Activated naive CD4-positive, alpha-beta T cell (primary cell): ENCODE results near the gene WNT7B.

Source experiments
- DNase-seq, 4 experiments: peaks; one replicate each; lab custom pipeline; 2025; lab: John Stamatoyannopoulos, UW

WNT7B gene

GRCh38 chr22:45887202-45888131, 89.5 kb downstream of the WNT7B start:
- DNase-seq = no peak

DNA sequence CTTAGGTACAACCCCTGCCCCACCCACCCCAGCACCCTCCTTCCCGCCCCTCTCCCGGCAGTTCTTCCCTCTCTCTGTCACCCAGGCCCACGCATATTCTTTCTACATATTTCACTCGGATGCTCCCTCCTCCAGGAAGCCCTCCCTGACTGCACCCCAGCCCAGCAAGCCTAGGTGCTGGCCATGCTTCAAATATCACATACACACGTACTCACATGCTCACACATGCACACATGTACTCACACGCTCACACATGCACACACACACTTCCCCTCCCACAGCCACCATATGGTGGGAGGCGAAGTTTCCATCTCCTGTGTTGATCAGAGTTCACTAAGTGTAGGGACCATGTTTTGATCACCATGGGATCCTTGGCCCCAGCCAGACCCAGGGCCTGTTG, 90.4 kb downstream of the WNT7B start:
- DNase-seq = no peak

DNA sequence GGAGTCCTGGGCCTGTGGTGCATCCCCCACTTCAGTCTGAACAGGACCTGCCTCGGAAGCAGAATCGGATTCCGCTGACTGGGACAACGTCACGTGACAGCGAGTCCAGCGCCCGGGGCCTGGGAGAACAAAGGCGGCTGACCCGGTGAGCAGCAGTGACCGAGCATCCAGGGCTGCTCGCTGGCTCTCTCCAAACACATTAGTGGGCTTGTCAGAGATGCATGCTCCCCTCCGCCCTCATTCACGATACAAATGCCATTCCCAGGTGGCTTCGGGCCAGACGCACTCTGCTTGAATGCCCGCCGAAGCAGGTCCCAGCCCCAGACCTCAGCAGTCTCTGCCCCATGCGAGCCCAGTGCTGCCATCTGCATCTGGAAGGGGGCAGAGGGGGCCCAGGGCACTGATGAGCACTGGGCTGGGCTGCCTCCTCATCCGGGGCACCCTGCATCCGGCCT, 91.0 kb downstream of the WNT7B start:
- DNase-seq = no peak

- no peak for DNase-seq
Observed at GRCh38 chr22:45885171-45885840, 91.7 kb downstream of the WNT7B start.

DNA sequence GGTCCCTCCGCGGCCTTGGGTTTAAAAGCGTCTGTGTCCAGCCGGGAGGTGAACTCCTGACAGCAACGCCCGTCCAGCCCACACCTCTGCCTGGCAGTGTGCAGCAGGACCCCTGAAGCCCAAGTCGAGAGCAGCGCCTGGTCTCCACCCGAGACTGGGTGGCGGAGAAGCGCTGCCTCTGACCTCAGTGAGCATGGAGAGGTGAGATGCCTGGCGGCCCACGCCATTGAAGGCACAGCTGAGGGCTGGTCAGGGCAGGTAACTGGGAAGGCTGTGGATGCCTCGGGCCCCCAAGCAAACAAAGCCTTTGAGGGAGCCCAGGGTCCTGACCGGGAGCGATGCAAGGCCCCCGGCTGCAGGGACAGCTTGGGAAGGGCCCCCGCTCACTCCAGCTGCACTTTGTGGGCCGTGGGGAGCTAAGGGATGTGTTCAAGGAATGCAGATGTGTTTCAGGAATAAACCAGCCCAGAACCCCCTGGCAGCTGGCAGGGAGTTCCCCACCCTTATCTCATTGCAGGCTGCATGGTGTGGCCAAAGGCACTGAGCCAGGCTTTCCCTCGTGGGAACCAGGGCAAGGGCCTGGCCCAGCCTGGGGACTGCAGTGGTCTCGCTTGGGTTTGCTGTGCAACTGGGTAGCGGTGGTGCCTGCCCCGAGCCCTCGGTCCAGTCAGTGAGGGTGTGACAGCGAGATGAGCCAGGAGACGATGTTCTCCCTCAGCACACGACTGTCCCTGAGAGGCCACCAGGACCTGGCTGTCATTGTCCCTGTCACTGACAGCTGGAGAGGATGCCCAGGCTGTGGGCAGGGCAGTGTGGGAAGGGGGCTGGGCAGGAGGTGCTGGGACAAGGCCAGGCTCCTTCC, 92.5 kb downstream of the WNT7B start:
- no peak for DNase-seq

GRCh38 chr22:45883811-45884170, 93.2 kb downstream of the WNT7B start:
- DNase-seq = no peak

DNA sequence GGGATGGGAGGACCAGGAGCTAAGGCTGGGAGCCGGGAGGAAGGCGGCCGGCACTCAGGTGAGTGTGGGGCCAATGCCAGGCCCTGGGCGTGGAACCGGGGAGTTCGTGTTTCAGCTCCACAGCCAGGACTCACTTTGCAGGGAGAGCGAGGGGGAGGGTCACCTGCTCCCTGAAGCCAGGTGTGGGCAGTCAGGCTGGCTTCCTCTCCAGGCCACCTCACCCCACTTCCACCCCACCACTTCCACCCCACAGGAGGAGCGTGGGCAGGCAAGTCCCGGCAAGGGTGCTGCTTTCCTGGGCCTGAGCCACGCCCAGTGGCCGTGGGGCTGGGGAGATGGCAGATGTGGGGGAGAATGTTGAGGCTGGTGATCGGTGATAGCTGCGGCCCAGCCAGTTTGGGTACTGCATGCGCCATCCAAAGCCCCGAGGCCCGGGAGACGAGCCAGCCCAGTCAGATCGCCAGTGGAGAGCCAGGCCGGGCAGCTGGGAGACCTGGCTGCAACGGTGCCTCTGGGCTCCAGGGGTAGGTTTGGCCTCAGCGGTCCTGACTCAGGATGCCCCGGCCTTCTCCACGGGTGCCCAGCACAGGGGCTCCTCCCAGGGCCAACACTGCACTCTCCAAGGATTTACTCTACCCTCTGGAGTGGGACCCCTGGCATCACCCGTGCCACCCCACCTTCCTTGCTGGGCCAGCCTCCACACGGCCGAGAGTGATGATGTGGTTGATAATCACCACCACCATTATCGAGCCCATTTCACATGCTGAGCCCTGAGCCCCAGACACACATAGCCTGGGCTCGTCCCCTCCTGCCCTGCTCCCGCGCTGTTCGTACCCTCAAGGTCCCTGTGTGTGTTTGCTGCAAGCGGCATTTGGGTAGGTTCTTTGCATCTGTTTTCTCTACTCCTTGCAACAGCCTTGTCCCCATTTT, 93.8 kb downstream of the WNT7B start:
- no peak for DNase-seq

- no peak for DNase-seq
Observed at GRCh38 chr22:45881524-45881875, 95.5 kb downstream of the WNT7B start.

GRCh38 chr22:45880716-45881523, 96.0 kb downstream of the WNT7B start:
- no peak for DNase-seq

DNA sequence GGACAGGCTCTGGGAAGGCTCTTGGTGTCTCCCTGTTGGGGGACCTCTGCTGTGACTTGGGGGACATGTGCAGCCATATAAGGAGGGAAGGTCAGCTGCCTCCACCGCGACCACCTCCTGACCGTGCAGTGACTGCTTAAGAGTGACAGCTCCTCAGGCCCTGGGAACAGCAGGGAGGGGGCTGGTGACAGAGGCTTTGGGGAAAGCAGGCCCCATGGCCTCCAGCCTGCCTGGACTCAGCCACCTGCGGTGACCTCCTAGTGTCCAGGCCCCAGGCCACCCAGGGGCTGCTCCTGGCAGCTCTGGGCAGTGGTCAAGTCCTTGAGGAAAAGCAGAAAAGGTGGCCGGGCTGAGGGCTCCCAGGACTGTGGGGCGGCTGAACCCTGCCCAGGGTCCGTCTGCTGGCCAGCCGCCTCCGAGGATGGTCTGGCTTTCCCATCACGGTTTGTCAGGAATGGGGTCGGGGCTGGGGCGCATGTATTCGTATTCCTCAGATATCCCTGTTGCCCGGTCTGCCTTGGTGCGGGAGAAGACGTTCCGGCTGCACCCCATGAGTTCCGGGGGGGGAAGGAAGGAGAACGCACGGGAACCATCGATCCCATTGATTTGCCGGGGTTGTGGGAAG, 96.8 kb downstream of the WNT7B start:
- no peak for DNase-seq

GRCh38 chr22:45879552-45879949, 97.4 kb downstream of the WNT7B start:
- no peak for DNase-seq

GRCh38 chr22:45878901-45879551, 97.9 kb downstream of the WNT7B start:
- DNase-seq = no peak

GRCh38 chr22:45878051-45878781, 98.7 kb downstream of the WNT7B start:
- no peak for DNase-seq

GRCh38 chr22:45877651-45878050, 99.3 kb downstream of the WNT7B start:
- no peak for DNase-seq

GRCh38 chr22:45877036-45877380, 100.0 kb downstream of the WNT7B start:
- no peak for DNase-seq

DNA sequence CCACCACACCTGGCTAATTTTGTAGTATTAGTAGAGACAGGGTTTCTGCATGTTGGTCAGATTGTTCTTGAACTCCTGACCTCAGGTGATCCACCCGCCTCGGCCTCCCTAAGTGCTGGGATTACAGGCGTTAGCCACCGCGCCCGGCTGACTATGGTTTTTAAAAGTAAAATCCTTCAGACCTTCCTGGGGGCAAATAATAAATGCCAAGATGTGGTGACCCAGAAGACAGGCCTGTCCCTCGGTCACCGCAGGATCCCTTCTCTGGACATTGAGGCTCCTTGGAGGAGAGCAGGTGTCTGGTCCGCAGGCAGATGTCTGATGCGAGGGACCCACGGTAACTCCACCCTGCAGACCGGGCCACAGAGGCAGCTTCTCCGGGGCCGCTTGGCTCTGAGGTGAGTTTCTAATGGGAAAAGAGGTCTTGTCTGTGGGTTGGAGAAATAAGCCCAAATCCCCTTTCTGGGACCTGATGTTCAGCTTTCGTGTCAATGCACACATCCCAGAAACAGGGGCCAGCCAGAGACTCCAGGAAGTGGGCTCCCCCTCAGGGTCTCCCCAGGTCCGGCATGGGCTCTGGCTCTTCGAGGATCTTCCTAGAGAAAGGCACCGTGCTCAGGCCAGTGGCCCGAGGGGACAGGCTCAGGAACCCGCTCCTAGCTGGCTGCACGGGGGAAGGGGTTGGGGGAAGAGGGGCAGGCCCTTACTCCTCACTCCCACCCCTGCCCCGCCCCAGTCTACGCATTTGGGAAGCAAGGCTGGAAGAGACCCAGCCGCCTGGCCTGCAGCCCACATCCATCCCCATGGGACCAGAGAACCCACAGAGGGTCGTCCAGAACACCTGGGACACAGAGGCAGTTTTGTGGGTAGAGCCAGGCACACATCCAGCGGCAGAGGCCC, 100.6 kb downstream of the WNT7B start:
- DNase-seq = no peak

GRCh38 chr22:45872659-45873263, 104.2 kb downstream of the WNT7B start:
- no peak for DNase-seq
